Fibroblast of the aortic adventitia (primary cell): Measurements from ENCODE around the gene ALG6. TPM values are rescaled to one million over a fixed set of nuclear protein-coding genes. Genes with fewer than 3 reads are reported as not detected.
A peak's percentile ranks its signal among the peaks of the same experiment; 100 is the strongest.

Experiments
- DNase-seq: peaks from one replicate; pipeline ENCODE4 v3.0.0-alpha.2; 2010; ENCODE audit warnings: low read depth
- H3K4me3 ChIP-seq: 2 replicates; pipeline ENCODE4 v1.5.1; 2011; ENCODE audit warnings: low read depth, mild to moderate bottlenecking, control low read depth, low read length, moderate library complexity
- CTCF ChIP-seq: IDR thresholded peaks from 2 replicates; pipeline ENCODE4 v1.5.1; 2011; ENCODE audit warnings: mild to moderate bottlenecking, low read length, control low read depth, inconsistent platforms; ENCODE audit not compliant: insufficient read depth
- total RNA-seq: library from RNA; depleted of rRNA; stranded (reverse); fragments of >200 nt; gene quantifications from 2 replicates; pipeline ENCODE4 v1.2.3, GENCODE V29; 2012; ENCODE audit warnings: low replicate concordance

The ALG6 gene
- total RNA-seq, 1 donor = 15.5 TPM

GRCh38 chr1:63325279-63325985 lies 42.0 kb upstream of the ALG6 start:
- no peak for DNase-seq
- no peak for TF ChIP-seq CTCF

GRCh38 chr1:63326106-63326472 lies 41.3 kb upstream of the ALG6 start:
- DNase-seq = no peak
- H3K4me3 ChIP-seq = no peak overlapping the region
- no peak for TF ChIP-seq CTCF

More at GRCh38 chr1:63325279-63325985, 42.0 kb upstream of the ALG6 start:
- H3K4me3 ChIP-seq = no peak overlapping the region

DNA sequence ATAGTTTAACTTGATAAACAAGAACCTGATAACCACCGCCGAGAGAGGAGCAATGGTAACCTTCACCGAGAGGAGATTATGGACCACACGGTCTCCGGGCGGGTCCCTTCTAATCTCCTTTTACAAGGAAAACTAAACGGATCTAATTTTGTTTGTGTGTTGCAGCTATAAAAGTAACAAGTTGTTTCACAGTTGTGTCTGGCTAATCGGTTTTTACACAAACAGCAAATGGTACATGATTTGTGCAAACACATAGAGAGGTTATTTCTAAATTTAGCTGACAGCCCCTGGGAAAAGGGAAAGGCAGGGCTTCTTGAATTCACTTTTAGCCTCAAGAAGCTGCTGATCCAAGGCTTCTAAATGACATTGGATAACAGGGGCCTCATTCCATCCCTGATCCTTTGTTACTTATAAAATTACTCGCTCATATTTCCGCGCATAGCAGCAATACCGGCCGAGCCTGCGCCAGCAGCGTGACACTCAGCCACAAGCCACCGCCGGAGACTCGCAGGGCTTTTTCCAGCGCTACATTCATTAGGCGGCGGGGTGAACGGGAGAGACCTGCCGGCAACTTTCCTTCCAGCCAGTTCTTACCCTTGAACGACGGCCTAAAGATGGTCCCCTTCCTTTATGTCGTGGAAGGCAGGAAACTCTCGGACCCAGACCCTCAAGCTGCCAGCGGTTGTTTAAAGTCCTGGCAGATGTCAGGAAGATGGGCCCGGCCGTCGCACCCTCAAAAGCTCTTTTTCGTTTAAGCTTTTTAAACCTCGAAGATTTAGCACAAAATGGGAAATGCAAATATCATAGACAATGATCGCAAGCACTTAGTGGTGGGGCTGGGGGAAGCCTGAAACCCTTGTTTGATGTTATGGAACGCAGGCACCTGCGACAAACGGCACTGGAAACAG lies 40.7 kb upstream of the ALG6 start:
- H3K4me3 ChIP-seq = no peak overlapping the region
- TF ChIP-seq CTCF = no peak
- DNase-seq = peak; percentile 18

GRCh38 chr1:63327417-63328054 lies 39.9 kb upstream of the ALG6 start:
- peak; percentile 80 for TF ChIP-seq CTCF
- peak; percentile 62 for DNase-seq
- no peak overlapping the region for H3K4me3 ChIP-seq

DNA sequence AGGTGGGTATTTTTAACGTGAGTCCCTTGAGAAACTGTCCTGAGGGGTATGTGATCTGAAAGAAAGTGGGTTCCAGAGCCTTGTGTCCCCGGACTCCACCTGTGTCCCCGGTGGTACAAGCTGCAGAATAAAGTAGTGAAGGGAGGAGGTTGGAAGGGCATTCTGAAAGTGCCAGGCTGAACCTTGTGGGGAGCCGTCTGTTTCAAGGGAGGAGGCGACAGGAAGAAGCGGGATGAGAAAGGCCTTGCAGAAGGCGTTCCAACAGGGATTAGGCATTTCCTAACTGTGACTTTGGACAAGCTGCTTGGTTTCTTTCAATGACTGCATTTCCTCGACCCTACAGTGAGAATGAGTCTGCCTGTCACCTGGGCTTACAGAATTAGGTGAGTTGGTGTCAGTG lies 39.3 kb upstream of the ALG6 start:
- H3K4me3 ChIP-seq = no peak overlapping the region
- DNase-seq = no peak
- no peak for TF ChIP-seq CTCF

DNA sequence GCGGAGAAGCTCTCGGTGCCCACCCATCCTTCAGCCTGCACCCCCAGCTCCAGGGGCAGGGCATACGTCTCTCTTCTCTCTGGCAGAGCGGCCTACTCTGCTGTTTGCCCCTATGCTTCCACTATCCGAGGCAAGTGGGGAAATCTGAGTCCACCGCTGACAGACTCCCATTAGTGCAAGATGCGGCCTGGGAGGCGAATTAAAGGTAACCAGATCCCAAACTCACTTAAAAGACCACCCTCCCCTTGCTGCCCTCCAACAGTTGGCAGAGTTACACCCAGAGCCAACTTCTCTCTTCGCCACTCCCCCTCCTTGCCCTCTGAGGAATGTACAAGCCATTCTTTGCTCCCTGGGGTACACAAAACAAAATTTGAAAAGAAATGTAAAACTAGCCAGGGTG lies 38.6 kb upstream of the ALG6 start:
- no peak for DNase-seq
- H3K4me3 ChIP-seq = no peak overlapping the region
- TF ChIP-seq CTCF = no peak
